HG02763 (cell line): ENCODE data around the gene LGR4.

Experiments
- ATAC-seq: cut with Tn5 transposase; IDR thresholded peaks from one replicate; pipeline ENCODE4 v1.9.1; 2021; ENCODE audit warnings: mild to moderate bottlenecking, moderate library complexity; ENCODE audit not compliant: unreplicated experiment

Gene LGR4

GRCh38 chr11:27433742-27434141 lies 38.8 kb downstream of the LGR4 start:
- ATAC-seq, result no peak

GRCh38 chr11:27431808-27432207 lies 40.8 kb downstream of the LGR4 start:
- no peak for ATAC-seq

GRCh38 chr11:27429761-27430393 lies 42.7 kb downstream of the LGR4 start:
- no peak for ATAC-seq

- ATAC-seq, result no peak
Measured at GRCh38 chr11:27427183-27427980, 45.2 kb downstream of the LGR4 start.

- no peak for ATAC-seq
Measured at GRCh38 chr11:27425814-27426213, 46.8 kb downstream of the LGR4 start.

- no peak for ATAC-seq
Measured at GRCh38 chr11:27423125-27423524, 49.5 kb downstream of the LGR4 start.

- ATAC-seq, result no peak
Measured at GRCh38 chr11:27421819-27422494, 50.6 kb downstream of the LGR4 start.

- ATAC-seq, result no peak
Measured at GRCh38 chr11:27420722-27421572, 51.6 kb downstream of the LGR4 start.

- ATAC-seq, result no peak
Measured at GRCh38 chr11:27420217-27420616, 52.4 kb downstream of the LGR4 start.

GRCh38 chr11:27418356-27418755 lies 54.2 kb downstream of the LGR4 start:
- ATAC-seq, result no peak

GRCh38 chr11:27416568-27417176 lies 55.9 kb downstream of the LGR4 start:
- no peak for ATAC-seq

- ATAC-seq, result no peak
Measured at GRCh38 chr11:27414644-27415043, 57.9 kb downstream of the LGR4 start.

- ATAC-seq, result no peak
Measured at GRCh38 chr11:27413218-27413617, 59.4 kb downstream of the LGR4 start.

GRCh38 chr11:27412192-27412691 lies 60.3 kb downstream of the LGR4 start:
- ATAC-seq, result no peak

- ATAC-seq, result no peak
Measured at GRCh38 chr11:27411328-27411727, 61.3 kb downstream of the LGR4 start.

- no peak for ATAC-seq
Measured at GRCh38 chr11:27410272-27410671, 62.3 kb downstream of the LGR4 start.

- ATAC-seq, result no peak
Measured at GRCh38 chr11:27409742-27410141, 62.8 kb downstream of the LGR4 start.

GRCh38 chr11:27409049-27409448 lies 63.5 kb downstream of the LGR4 start:
- no peak for ATAC-seq

GRCh38 chr11:27408246-27408800 lies 64.3 kb downstream of the LGR4 start:
- no peak for ATAC-seq
